ENCODE results near the gene COL5A1. TPM values are rescaled to one million over a fixed set of nuclear protein-coding genes. Genes with fewer than 3 reads are reported as not detected.

Gene COL5A1
- total RNA-seq, 4 donors from 2014 or later, result 4.8 to 16.5 (median 9.4) TPM

- 84 to 89% methylated on average over 10 to 11 of the region's 13 CpGs for WGBS, 2 donors
- intact Hi-C loops (cut with DNase I), result no loop called here
- Histone ChIP-seq H3K4me1 (peaks cover 6 to 21% of the 10 kb centered on the region in 2 donors), H3K27me3 (no peaks in the 10 kb centered on the region), H3K4me3 (replicated peaks in 1 of 3) (no peak overlapping the region), H3K27ac (no peak overlapping the region), H3K9me3 (no peaks in the 10 kb centered on the region), H3K36me3 (no peaks in the 10 kb centered on the region)
- no peak for TF ChIP-seq CTCF (IDR thresholded peaks at IDR 0.05)
- no peak for TF ChIP-seq POLR2A (IDR thresholded peaks at IDR 0.05)
- DNase-seq, result no peak
Observed at GRCh38 chr9:134879664-134880483, 238.3 kb downstream of the COL5A1 start.

- Histone ChIP-seq H3K4me3 (replicated peaks in 1 of 3) (no peak within 1 kb of the TSS), H3K9me3 (no peaks in the 10 kb centered on the region), H3K4me1 (peaks cover 6 to 21% of the 10 kb centered on the region in 2 donors), H3K27me3 (no peaks in the 10 kb centered on the region), H3K27ac (no peak within 1 kb of the TSS), H3K36me3 (no peaks in the 10 kb centered on the region)
- intact Hi-C loops (cut with DNase I), result no loop called here
- DNase-seq, result no peak
- no peak for TF ChIP-seq CTCF (IDR thresholded peaks at IDR 0.05)
- no peak for TF ChIP-seq POLR2A (IDR thresholded peaks at IDR 0.05)
- WGBS, 2 donors, result 85 to 91% methylated on average over 12 to 24 of the region's 25 CpGs
Observed at GRCh38 chr9:134880484-134881312, 239.1 kb downstream of the COL5A1 start, which contains the start of gene FCN2. TSS of gene FCN2 (plus strand) at chr9:134880810. CDS start at chr9:134880822, 12 bp downstream.

GRCh38 chr9:134881313-134881670 is 239.7 kb downstream of the COL5A1 start:
- H3K9me3 ChIP-seq, result no peaks in the 10 kb centered on the region
- no peaks in the 10 kb centered on the region for H3K27me3 ChIP-seq
- no peaks in the 10 kb centered on the region for H3K36me3 ChIP-seq
- H3K27ac ChIP-seq, result no peak overlapping the region
- H3K4me3 ChIP-seq (replicated peaks in 1 of 3), result no peak overlapping the region
- WGBS, 2 donors, result 82 to 88% methylated on average over 8 to 13 of the region's 13 CpGs
- DNase-seq, result no peak
- intact Hi-C loops (cut with DNase I), result no loop called here
- peaks cover 6 to 21% of the 10 kb centered on the region in 2 donors for H3K4me1 ChIP-seq
- TF ChIP-seq CTCF (IDR thresholded peaks at IDR 0.05), result no peak
- no peak for TF ChIP-seq POLR2A (IDR thresholded peaks at IDR 0.05)

- no peak for DNase-seq
- TF ChIP-seq CTCF (IDR thresholded peaks at IDR 0.05) (no peak), POLR2A (IDR thresholded peaks at IDR 0.05) (no peak)
- Histone ChIP-seq H3K36me3 (no peaks in the 10 kb centered on the region), H3K9me3 (no peaks in the 10 kb centered on the region), H3K4me1 (peaks cover 6 to 21% of the 10 kb centered on the region in 2 donors), H3K4me3 (replicated peaks in 1 of 3) (no peak overlapping the region), H3K27me3 (no peaks in the 10 kb centered on the region), H3K27ac (no peak overlapping the region)
- intact Hi-C loops (cut with DNase I), result no loop called here
- 73 to 94% methylated on average over 2 of the region's 3 CpGs for WGBS, 2 donors
Observed at GRCh38 chr9:134882204-134882785, 240.7 kb downstream of the COL5A1 start.
